KOPT-K1 (cell line): ENCODE results near the gene GPC1.

Experiments
- H3K27ac ChIP-seq: fragments of 200-600 bp; sonication (generic); 2 replicates; pipeline ENCODE4 v1.5.1; 2016; ENCODE audit warnings: antibody characterized with exemption, mild to moderate bottlenecking, low read depth, low read length; ENCODE audit not compliant: poor library complexity, severe bottlenecking
- H3K36me3 ChIP-seq: fragments of 200-600 bp; sonication (generic); 2 replicates; pipeline ENCODE4 v1.5.1; 2017; ENCODE audit warnings: antibody characterized with exemption, mild to moderate bottlenecking, low read length, moderate library complexity; ENCODE audit not compliant: insufficient read depth
- H3K9me3 ChIP-seq: fragments of 200-600 bp; sonication (generic); 2 replicates; pipeline ENCODE4 v1.5.1; 2017; ENCODE audit warnings: antibody characterized with exemption, low read length, mild to moderate bottlenecking; ENCODE audit not compliant: insufficient read depth, poor library complexity, severe bottlenecking

The GPC1 gene

DNA sequence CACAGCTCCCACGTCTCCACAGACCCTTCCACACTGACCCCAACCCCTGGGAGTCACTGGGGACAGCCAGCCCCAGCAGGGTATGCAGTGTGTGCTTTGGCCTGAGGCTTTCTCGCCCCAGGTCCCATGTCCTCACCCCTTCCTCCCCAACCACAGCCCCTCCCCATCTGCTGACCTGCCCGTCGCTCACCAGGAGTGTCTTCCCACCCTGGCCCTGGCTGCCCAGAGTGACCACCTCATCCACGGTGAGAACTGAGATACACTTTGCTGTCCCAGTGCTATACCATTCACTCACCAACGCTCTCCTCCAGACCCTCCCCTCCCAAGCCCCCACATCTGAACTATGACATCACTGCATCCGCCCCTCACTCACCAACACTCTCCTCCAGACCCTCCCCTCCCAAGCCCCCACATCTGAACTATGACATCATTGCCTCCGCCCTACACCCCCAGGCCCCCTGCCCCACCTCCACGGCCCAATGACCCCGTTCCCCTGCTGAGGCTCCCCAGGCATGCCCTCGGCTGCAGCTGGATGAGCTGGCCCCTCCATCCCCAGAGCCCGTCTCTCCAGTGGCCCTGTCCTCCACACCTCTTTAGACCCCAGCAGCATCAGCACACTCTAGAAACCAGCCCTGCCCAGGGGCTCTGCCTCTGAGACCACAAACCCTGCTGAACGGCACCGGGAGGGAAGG is 67.1 kb downstream of the GPC1 start:
- H3K9me3 ChIP-seq: no peaks in the 10 kb centered on the region
- no peak overlapping the region for H3K27ac ChIP-seq
- H3K36me3 ChIP-seq: peaks cover 51% of the 10 kb centered on the region

DNA sequence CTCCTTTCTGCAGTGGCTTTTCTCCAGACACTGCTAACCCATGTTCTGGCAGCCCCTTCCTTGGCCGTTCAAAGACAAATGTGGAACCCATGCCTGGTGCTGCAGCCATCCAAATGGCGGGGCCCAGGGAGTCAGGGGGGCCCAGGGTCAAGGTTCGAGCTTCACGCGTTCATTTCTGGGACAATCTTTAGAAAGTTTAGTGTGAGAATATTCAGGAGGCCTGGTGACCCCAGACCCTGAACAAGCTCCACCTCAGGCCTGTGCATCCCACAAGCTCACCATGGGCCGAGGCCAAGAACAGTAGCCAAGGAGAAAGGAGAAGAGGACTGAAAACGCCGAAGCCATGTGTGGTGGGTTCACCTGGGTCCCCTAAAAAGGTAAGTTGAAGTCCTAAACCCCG is 67.9 kb downstream of the GPC1 start:
- Histone ChIP-seq H3K27ac (no peak overlapping the region), H3K9me3 (no peaks in the 10 kb centered on the region), H3K36me3 (peaks cover 43% of the 10 kb centered on the region)

DNA sequence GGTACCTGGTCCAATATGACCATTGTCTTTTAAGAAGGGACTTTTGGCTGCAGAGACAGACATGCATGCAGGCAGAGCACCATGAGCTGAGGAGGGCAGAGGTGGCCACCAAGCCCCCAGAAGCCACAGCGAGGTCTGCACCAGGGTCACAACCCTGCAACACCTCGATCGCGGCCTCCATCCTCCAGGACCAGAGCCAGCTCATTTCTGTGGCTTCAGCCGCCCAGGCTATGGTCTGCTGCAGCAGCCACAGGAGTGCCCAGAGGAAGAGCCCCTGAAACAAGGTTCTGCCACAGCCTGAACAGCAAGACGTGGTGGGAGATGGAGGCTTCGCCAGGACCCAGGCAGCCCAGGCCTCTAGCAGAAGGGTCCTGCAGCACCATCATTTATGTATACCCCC is 68.4 kb downstream of the GPC1 start:
- Histone ChIP-seq H3K27ac (no peak overlapping the region), H3K9me3 (no peaks in the 10 kb centered on the region), H3K36me3 (peaks cover 39% of the 10 kb centered on the region)

DNA sequence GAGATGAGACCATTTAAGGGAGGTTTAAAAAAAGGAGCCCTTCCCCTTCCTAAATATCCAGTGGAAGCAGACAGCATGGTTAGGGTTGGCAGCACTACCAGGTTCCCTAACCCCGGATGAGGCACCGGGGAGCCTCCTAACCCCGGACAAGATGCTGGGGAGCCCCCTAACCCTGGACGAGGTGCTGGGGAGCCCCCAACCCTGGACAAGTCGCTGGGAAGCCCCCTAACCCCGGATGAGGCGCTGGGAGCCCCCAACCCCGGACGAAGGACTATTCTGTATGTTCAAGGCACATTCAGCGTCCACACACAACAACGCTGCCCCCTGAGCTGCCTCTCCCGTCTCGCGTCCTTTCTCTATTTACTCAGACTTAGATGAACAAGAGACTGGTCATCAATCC is 70.4 kb downstream of the GPC1 start:
- Histone ChIP-seq H3K36me3 (peaks cover 18% of the 10 kb centered on the region), H3K9me3 (no peaks in the 10 kb centered on the region)

DNA sequence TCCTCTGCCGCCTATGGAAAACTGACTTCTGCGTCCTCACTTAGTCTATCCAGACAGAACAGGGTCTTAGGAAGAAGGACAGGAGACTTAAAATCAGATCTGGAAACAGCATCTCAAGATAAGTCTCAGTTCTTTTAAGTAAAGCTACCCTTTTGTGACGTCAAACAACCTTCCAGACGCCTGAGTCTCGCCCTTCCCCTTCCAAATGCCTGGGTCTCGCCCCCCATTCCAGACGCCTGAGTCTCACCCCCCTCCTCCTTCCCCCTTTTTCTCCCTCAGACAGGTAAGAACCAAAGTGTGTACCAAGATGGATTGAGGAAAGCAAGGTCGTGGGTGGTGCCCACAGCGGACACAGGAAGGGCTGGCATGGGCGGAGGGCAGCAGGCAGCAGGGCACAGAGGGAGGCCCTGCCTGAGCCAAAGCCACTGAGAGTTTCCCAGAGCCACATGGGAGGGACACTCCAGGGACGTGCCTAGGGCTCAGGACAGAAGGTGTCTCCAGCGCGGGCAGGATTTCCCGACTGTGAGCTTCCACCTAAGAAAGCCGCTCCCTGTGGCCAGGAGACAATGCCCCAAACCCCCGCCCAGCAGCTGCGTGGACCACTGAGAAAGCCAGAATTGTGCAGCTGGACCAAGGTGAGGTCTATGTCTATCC is 71.1 kb downstream of the GPC1 start:
- Histone ChIP-seq H3K27ac (no peak overlapping the region), H3K36me3 (peaks cover 21% of the 10 kb centered on the region), H3K9me3 (no peaks in the 10 kb centered on the region)

More for the DNA sequence above, 70.4 kb downstream of the GPC1 start:
- H3K27ac ChIP-seq: no peak overlapping the region

DNA sequence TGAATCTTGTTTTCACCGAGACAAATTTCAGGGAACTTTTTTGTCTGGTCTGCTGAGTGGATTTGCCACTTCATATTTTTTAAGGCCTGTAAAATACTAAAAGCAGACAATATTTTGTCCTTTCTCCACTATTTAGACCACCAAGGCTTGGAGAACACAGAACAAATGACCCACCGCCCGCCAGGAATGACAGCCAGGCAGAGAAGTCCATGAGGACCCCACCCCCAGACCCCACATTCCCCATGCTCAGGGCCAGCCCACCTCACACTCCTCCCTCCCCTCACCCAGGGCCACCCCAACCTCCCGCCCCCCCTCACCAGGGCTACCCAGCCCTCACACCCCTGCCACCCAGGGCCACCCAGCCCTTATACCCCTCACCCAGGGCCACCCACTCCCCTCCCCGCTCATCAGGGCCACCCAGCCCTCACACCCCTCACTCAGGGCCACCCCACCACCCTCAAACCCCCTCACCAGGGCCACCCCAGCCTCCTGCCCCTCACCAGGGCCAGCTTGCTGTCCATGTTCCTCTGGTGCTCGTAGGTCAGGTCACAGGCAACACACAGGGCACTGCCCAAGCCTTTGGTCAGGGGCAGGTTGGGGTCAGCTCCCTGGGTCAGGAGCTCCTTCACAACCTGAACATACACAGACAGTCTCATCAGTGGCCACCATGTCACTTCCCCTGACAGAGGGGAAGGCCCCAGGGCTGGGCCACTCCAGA is 71.8 kb downstream of the GPC1 start:
- H3K9me3 ChIP-seq: no peaks in the 10 kb centered on the region
- H3K27ac ChIP-seq: no peak overlapping the region
- peaks cover 28% of the 10 kb centered on the region for H3K36me3 ChIP-seq

DNA sequence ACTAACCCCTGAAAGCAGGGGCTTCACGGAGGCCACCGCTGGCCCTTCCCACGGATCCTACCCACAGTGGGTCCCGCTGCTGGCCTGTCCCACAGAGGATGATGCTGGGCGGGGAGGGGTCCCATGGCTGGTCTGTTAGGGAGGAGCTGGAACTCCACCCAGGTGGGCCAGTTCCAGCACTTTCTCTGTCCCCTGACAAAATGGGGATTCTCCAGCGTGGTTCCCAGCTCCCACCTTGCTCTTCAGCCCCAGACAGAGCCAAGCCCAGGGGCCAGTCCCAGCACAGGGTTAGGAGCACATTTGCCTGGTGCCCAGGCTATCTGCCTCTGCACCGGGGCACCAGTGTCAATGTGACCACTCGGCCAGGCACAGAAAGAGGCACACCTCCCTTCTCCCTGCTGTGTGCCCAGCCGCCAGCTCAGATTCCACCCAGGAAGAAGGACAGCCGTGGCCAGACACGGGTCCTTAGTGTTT is 72.4 kb downstream of the GPC1 start:
- Histone ChIP-seq H3K27ac (no peak overlapping the region), H3K36me3 (peaks cover 34% of the 10 kb centered on the region), H3K9me3 (no peaks in the 10 kb centered on the region)

DNA sequence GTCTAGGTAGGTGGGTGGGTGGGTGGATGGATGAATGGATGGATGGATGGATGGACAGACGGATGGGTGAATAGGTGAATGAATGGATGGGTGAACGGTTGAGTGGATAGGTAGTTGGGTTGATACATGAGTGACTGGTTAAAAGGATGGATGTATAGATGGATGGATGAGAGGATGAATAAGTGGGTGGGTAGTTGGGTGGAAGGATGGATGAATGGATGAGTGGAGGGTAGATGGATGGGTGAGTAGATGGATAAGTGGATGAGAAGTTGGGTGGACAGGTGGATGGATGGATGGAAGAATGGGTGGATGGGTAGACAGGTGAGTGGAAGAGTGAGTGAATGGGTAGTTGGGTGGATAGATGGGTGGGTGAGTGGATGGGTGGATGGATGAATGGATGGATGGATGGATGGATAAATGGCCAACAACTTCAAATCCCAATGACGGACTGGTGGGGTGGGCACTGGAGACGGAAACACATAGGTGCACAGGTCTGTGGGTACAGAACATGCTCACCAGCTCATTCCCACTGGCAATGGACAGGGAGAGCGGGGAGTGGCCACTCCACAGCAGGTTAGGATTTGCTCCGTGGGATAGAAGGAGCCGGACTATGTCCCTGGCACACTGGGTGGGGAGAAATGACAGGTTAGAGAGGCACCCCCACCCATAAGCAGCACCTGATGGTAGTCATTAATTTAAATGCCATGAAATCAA is 73.5 kb downstream of the GPC1 start:
- H3K27ac ChIP-seq: no peak overlapping the region
- H3K36me3 ChIP-seq: peaks cover 33% of the 10 kb centered on the region
- no peaks in the 10 kb centered on the region for H3K9me3 ChIP-seq

DNA sequence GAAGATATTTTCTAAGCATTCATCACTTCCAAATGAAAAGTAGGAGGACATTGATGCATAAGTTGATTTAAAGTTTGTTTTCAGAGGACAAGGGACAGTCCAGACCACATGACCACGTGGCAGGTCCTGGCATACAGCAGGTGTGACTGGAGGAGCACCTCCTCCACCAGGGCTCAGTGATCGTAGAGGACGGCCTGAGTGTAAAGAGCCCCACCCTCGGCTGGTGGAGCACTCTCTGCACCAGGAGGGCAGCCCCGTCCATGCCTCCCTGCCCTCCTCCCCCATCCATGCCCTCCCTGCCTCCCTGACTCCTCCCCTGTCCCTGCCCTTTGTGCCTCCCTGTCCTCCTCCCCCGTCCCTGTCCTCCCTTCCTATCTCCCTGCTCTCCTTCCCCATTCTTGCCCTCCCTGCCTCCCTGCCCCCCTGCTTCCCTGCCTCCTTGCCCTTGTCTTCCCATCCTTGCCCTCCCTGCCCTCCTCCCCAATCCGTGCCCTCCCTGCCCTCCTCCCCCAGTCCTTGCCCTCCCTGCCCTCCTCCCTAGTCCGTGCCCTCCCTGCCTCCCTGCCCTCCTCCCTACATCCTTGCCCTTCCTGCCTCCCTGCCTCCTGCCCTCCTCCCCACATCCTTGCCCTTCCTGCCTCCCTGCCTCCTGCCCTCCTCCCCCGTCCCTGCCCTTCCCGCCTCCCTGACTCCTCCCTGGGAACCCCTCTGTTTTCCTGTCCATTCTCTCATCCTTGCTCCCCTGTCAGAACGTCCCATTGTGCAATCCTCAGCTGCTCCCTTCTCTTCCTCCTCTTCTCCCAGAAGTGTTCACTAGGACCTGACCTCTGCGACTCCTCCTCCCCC is 74.4 kb downstream of the GPC1 start:
- no peaks in the 10 kb centered on the region for H3K9me3 ChIP-seq
- H3K36me3 ChIP-seq: peaks cover 32% of the 10 kb centered on the region
- H3K27ac ChIP-seq: no peak overlapping the region

DNA sequence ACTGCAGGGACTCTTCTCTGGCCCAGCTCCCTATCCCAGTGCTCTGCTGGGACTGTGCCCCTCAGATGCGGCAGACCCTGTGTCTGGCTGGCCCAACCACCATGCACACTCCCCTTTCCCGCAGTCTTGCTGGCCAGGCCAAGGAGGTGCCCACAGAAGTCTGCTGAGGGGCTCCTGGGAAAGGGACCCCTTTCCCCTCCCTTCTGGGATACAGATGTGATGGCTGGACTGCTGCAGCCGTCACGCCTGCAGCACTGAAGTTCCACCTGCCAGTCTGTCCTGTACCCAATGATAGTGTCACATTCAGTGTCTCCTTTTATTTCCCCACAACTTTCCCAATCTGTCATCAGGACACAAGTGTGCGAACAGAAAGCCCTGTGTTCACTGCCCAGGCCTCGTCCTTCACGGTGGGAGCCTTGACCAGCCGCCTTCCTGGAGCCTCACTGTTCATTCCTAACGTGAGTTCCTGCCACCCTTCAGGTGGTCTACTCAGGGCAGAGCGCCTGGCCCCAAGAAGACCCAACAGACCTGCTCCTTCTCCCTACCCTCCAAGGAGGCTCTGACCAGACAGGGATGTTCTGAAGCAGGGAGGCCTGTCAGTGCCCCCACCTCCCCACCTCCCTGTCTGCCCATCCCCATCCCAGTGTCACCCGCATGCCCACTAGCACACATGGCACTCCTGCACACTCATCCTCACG is 75.2 kb downstream of the GPC1 start:
- Histone ChIP-seq H3K9me3 (no peaks in the 10 kb centered on the region), H3K36me3 (peaks cover 27% of the 10 kb centered on the region), H3K27ac (no peak overlapping the region)

DNA sequence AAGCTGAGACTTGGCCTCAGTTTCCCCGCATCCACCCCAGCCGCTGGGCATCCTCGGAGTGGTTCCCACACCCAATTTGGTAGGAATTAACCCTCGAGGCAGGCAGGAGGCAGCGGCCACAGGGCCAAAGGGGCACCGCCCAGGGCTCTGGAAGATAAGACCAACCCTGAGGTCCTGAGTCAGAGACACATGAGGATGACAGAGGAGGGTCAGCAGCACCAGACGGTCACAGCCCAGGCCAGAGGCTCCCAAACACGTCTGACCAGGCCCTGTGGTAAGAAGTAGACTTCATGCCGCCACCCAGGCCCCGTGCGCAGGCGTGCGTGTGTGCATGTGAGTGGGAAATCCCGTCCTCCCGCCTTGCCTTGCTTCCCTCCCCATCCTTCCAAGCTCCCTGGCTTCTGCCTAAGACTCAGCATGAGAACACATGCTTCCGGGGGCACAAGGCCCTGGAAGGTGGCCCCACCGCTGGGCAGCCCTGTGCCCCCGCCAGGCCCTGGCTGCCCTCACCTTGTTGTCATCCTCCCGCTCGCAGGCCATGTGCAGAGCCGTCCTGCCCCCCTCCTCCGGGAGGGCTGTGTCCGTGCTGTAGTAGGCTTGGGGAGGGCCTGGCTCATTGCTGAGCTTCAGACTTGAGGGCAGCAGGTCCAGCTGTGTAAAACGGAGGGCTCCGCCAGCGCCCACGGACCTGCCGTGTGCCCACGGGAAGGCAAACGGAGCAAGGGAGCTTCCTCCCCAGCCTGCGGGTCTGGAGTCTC is 76.1 kb downstream of the GPC1 start:
- Histone ChIP-seq H3K36me3 (peaks cover 26% of the 10 kb centered on the region), H3K27ac (no peak overlapping the region)

DNA sequence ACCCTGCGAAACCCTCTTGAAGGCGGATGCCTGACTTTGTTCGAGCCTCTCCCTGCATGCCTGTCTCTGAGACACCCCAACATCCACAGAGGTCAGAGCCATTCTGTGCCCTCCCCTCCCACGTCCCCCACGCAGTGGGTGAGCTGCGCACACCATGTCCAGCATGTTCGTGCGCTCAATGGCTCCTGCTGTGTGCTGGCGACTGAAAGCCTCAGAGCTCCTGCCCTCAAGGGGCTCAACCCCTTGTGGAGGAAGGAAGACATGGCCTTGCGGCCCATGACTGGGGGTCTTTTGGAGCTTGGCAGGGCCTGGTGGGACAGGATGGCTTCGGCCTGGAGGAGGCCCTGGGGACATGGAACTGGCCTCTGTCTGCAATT is 76.6 kb downstream of the GPC1 start:
- Histone ChIP-seq H3K27ac (no peak overlapping the region), H3K9me3 (no peaks in the 10 kb centered on the region), H3K36me3 (peaks cover 32% of the 10 kb centered on the region)

More for the DNA sequence above, 76.1 kb downstream of the GPC1 start:
- H3K9me3 ChIP-seq: no peaks in the 10 kb centered on the region
